ENCODE results near the gene FNDC3B.

The FNDC3B gene

GRCh38 chr3:172271386-172271976 lies 232.1 kb downstream of the FNDC3B start:
- TF ChIP-seq ZBTB7A (IDR thresholded peaks at IDR 0.05; ENCODE audit: low read depth) (no peak), CREB1 (IDR thresholded peaks at IDR 0.05; ENCODE audit: low read depth) (no peak), EP300 (IDR thresholded peaks at IDR 0.05; ENCODE audit: borderline replicate concordance) (no peak), FOXM1 (IDR thresholded peaks at IDR 0.05; ENCODE audit: borderline replicate concordance, low read depth) (no peak), TCF12 (IDR thresholded peaks at IDR 0.05; ENCODE audit: low read depth) (no peak), CEBPB (IDR thresholded peaks at IDR 0.05) (no peak), USF1 (IDR thresholded peaks at IDR 0.05) (no peak), EGR1 (IDR thresholded peaks at IDR 0.05) (no peak), REST (IDR thresholded peaks at IDR 0.05; ENCODE audit: low read depth) (no peak), NFIC (IDR thresholded peaks at IDR 0.05) (no peak), RAD21 (IDR thresholded peaks at IDR 0.05; ENCODE audit: low read depth) (no peak), MAX (IDR thresholded peaks at IDR 0.05) (no peak), YY1 (IDR thresholded peaks at IDR 0.05; ENCODE audit: low read depth) (no peak)

- TF ChIP-seq CREB1 (IDR thresholded peaks at IDR 0.05; ENCODE audit: low read depth), result no peak
- no peak for TF ChIP-seq EGR1 (IDR thresholded peaks at IDR 0.05)
- no peak for TF ChIP-seq TCF12 (IDR thresholded peaks at IDR 0.05; ENCODE audit: low read depth)
Measured at GRCh38 chr3:172272698-172273097, 233.3 kb downstream of the FNDC3B start.

- TF ChIP-seq EGR1 (IDR thresholded peaks at IDR 0.05), result no peak
Measured at GRCh38 chr3:172273378-172273777, 234.0 kb downstream of the FNDC3B start.

GRCh38 chr3:172274906-172275305 lies 235.5 kb downstream of the FNDC3B start:
- TF ChIP-seq EGR1 (IDR thresholded peaks at IDR 0.05), result no peak
- no peak for TF ChIP-seq MAX (IDR thresholded peaks at IDR 0.05)
- no peak for TF ChIP-seq RAD21 (IDR thresholded peaks at IDR 0.05; ENCODE audit: low read depth)
- TF ChIP-seq YY1 (IDR thresholded peaks at IDR 0.05; ENCODE audit: low read depth), result no peak
- TF ChIP-seq REST (IDR thresholded peaks at IDR 0.05; ENCODE audit: low read depth), result no peak
- TF ChIP-seq EP300 (IDR thresholded peaks at IDR 0.05; ENCODE audit: borderline replicate concordance), result no peak

- TF ChIP-seq FOXM1 (IDR thresholded peaks at IDR 0.05; ENCODE audit: borderline replicate concordance, low read depth) (no peak), TCF12 (IDR thresholded peaks at IDR 0.05; ENCODE audit: low read depth) (no peak), CREB1 (IDR thresholded peaks at IDR 0.05; ENCODE audit: low read depth) (no peak), TAF1 (IDR thresholded peaks at IDR 0.05; ENCODE audit: low read depth) (no peak), EP300 (IDR thresholded peaks at IDR 0.05; ENCODE audit: borderline replicate concordance) (no peak), EGR1 (IDR thresholded peaks at IDR 0.05) (no peak)
Measured at GRCh38 chr3:172275586-172275985, 236.2 kb downstream of the FNDC3B start.

GRCh38 chr3:172276103-172276502 lies 236.7 kb downstream of the FNDC3B start:
- TF ChIP-seq FOXM1 (IDR thresholded peaks at IDR 0.05; ENCODE audit: borderline replicate concordance, low read depth) (no peak), CREB1 (IDR thresholded peaks at IDR 0.05; ENCODE audit: low read depth) (no peak), TEAD4 (IDR thresholded peaks at IDR 0.05) (no peak), MAX (IDR thresholded peaks at IDR 0.05) (no peak), REST (IDR thresholded peaks at IDR 0.05; ENCODE audit: low read depth) (no peak), EGR1 (IDR thresholded peaks at IDR 0.05) (no peak), NFIC (IDR thresholded peaks at IDR 0.05) (no peak), USF1 (IDR thresholded peaks at IDR 0.05) (no peak), TAF1 (IDR thresholded peaks at IDR 0.05; ENCODE audit: low read depth) (no peak), ZBTB7A (IDR thresholded peaks at IDR 0.05; ENCODE audit: low read depth) (no peak), TCF12 (IDR thresholded peaks at IDR 0.05; ENCODE audit: low read depth) (no peak), RAD21 (IDR thresholded peaks at IDR 0.05; ENCODE audit: low read depth) (no peak), YY1 (IDR thresholded peaks at IDR 0.05; ENCODE audit: low read depth) (no peak)

All from Ishikawa (cell line).